ENCODE results near the gene MAGI2. TPM values are rescaled to one million over a fixed set of nuclear protein-coding genes. Genes with fewer than 3 reads are reported as not detected.

MAGI2 gene
- total RNA-seq, 1 experiment from 2014 or later: 0.22 TPM

- Histone ChIP-seq H3K36me3 (ENCODE audit: control insufficient read depth in 1 of 2, insufficient read depth in 2 of 2, low read length in 2 of 2) (no peaks in the 10 kb centered on the region), H3K4me3 (replicated peaks in 1 of 2; ENCODE audit: low read depth in 1 of 2, low read length in 2 of 2) (no peak overlapping the region), H3K79me2 (ENCODE audit: insufficient read depth, low read length) (no peaks in the 10 kb centered on the region), H3K4me2 (ENCODE audit: low read length) (no peak overlapping the region), H2AFZ (ENCODE audit: low read depth, low read length, poor library complexity, severe bottlenecking) (no peak overlapping the region), H3K4me1 (ENCODE audit: control insufficient read depth in 1 of 2, insufficient read depth in 2 of 2, low read length in 2 of 2) (no peaks in the 10 kb centered on the region), H3K27me3 (ENCODE audit: insufficient read depth, low read length) (0 out of 2 replicates have a peak, but pooled peaks cover 9% of the 10 kb centered on the region), H3K9ac (ENCODE audit: low read length) (no peak overlapping the region), H3K9me3 (ENCODE audit: control insufficient read depth in 1 of 2, insufficient read depth in 1 of 2, low read depth in 1 of 2, low read length in 2 of 2) (no peaks in the 10 kb centered on the region), H4K20me1 (ENCODE audit: insufficient read depth) (no peaks in the 10 kb centered on the region), H3K27ac (ENCODE audit: low read depth, low read length) (no peak overlapping the region), H3K9me2 (ENCODE audit: insufficient read depth) (no peaks in the 10 kb centered on the region)
- ChIA-PET CTCF (interaction anchor here (1.3 kb wide), 1 partner anchor 32 kb away, joined by 4 read pairs; no protein-coding TSS in a partner anchor), RAD21 (ENCODE audit: low non-redundant PET in 1 of 2, low total read pairs in 2 of 2, uncharacterized antibody in 2 of 2, unreplicated experiment in 2 of 2) (no interaction called here), POLR2A (no interaction called here)
- DNase-seq (ENCODE audit: low read depth, low spot score): no peak
- no peak for TF ChIP-seq EGR1 (IDR thresholded peaks at IDR 0.05; ENCODE audit: low read depth)
- TF ChIP-seq SP1 (IDR thresholded peaks at IDR 0.05; ENCODE audit: low read depth): no peak
- no peak for TF ChIP-seq JUND (IDR thresholded peaks at IDR 0.05)
- TF ChIP-seq, protein P1, sequence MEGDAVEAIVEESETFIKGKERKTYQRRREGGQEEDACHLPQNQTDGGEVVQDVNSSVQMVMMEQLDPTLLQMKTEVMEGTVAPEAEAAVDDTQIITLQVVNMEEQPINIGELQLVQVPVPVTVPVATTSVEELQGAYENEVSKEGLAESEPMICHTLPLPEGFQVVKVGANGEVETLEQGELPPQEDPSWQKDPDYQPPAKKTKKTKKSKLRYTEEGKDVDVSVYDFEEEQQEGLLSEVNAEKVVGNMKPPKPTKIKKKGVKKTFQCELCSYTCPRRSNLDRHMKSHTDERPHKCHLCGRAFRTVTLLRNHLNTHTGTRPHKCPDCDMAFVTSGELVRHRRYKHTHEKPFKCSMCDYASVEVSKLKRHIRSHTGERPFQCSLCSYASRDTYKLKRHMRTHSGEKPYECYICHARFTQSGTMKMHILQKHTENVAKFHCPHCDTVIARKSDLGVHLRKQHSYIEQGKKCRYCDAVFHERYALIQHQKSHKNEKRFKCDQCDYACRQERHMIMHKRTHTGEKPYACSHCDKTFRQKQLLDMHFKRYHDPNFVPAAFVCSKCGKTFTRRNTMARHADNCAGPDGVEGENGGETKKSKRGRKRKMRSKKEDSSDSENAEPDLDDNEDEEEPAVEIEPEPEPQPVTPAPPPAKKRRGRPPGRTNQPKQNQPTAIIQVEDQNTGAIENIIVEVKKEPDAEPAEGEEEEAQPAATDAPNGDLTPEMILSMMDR (IDR thresholded peaks at IDR 0.05 in 2 of 3, conservative IDR thresholded peaks at IDR 0.05 in 1 of 3; ENCODE audit: borderline replicate concordance in 1 of 3, insufficient read depth in 1 of 3, low read depth in 2 of 3, low read length in 2 of 3): no peak
- TF ChIP-seq EZH2 (IDR thresholded peaks at IDR 0.05): no peak
- no peak for TF ChIP-seq REST (IDR thresholded peaks at IDR 0.05; ENCODE audit: low read depth)
- TF ChIP-seq ZNF274 (IDR thresholded peaks at IDR 0.05; ENCODE audit: low read depth, low read length): no peak
- TF ChIP-seq ZFX (IDR thresholded peaks at IDR 0.05): no peak
- TF ChIP-seq POLR2AphosphoS5 (IDR thresholded peaks at IDR 0.05; ENCODE audit: low read depth, low read length): no peak
- no peak for TF ChIP-seq CBX3 (IDR thresholded peaks at IDR 0.05; ENCODE audit: low read depth)
- no peak for TF ChIP-seq YY1 (IDR thresholded peaks at IDR 0.05; ENCODE audit: extremely low read depth, insufficient replicate concordance, low read depth, low read length)
- no TSS peak for BruUV-seq (replicated peaks)
- no peak for ATAC-seq
- intact Hi-C loops (cut with micrococcal nuclease): no loop called here
Measured at GRCh38 chr7:78052112-78052511, 1401.4 kb downstream of the MAGI2 start.
